GM12878 (cell line): ENCODE measurements around the gene SSPN.

Source experiments
- CTCF ChIP-seq, 3 experiments: IDR thresholded peaks in 2 of 3; conservative IDR thresholded peaks in 1 of 3; 2 replicates each; pipeline ENCODE4 v1.5.1; 2011; ENCODE audit warnings: low read depth in 3 of 3, low read length in 3 of 3, mild to moderate bottlenecking in 3 of 3, control low read depth in 2 of 3, moderate library complexity in 2 of 3, inconsistent platforms in 1 of 3, mixed read lengths in 1 of 3; ENCODE audit not compliant: control insufficient read depth in 2 of 3, insufficient read depth in 1 of 3; ENCODE audit errors: extremely low read depth in 1 of 3
- HCFC1 ChIP-seq: fragments of 150-350 bp; IDR thresholded peaks from 2 replicates; pipeline ENCODE4 v1.6.1; 2014; ENCODE audit warnings: low read length
- MXI1 ChIP-seq: fragments of 150-350 bp; IDR thresholded peaks from 2 replicates; pipeline ENCODE4 v1.6.1; 2011; ENCODE audit warnings: low read depth, mild to moderate bottlenecking, inconsistent platforms, low read length, improper control_type of control experiment
- SIN3A ChIP-seq: IDR thresholded peaks from 2 replicates; pipeline ENCODE4 v1.6.1; 2012; ENCODE audit warnings: low read depth, low read length, improper control_type of control experiment
- ZNF384 ChIP-seq: IDR thresholded peaks from 2 replicates; pipeline ENCODE4 v1.6.1; 2012; ENCODE audit warnings: low read depth, mild to moderate bottlenecking, low read length, improper control_type of control experiment, borderline replicate concordance
- TF ChIP-seq, protein P1 (sequence below): IDR thresholded peaks from 2 replicates; pipeline ENCODE4 v1.6.1; 2011; ENCODE audit warnings: borderline replicate concordance, low read depth, mild to moderate bottlenecking, moderate library complexity, mixed read lengths, low read length; ENCODE audit not compliant: insufficient read depth; ENCODE audit errors: extremely low read length

- TF ChIP-seq SIN3A (no peak), HCFC1 (no peak), CTCF (IDR thresholded peaks at IDR 0.05 in 2 of 3, conservative IDR thresholded peaks at IDR 0.05 in 1 of 3; ENCODE audit: control insufficient read depth in 2 of 3, extremely low read depth in 1 of 3, insufficient read depth in 1 of 3, low read depth in 3 of 3, low read length in 3 of 3) (no peak), ZNF384 (no peak), MXI1 (no peak)
- TF ChIP-seq, protein P1, sequence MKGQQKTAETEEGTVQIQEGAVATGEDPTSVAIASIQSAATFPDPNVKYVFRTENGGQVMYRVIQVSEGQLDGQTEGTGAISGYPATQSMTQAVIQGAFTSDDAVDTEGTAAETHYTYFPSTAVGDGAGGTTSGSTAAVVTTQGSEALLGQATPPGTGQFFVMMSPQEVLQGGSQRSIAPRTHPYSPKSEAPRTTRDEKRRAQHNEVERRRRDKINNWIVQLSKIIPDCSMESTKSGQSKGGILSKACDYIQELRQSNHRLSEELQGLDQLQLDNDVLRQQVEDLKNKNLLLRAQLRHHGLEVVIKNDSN: no peak
Measured at GRCh38 chr12:26292596-26292995, 97.2 kb downstream of the SSPN start.
